GM19099 (cell line): ENCODE data around the gene A1CF.

Source experiments
- POLR2A ChIP-seq: IDR thresholded peaks from 3 replicates; pipeline ENCODE4 v1.6.1; 2011; ENCODE audit warnings: low read depth; ENCODE audit not compliant: insufficient read length; ENCODE audit errors: extremely low read depth

Gene A1CF

DNA sequence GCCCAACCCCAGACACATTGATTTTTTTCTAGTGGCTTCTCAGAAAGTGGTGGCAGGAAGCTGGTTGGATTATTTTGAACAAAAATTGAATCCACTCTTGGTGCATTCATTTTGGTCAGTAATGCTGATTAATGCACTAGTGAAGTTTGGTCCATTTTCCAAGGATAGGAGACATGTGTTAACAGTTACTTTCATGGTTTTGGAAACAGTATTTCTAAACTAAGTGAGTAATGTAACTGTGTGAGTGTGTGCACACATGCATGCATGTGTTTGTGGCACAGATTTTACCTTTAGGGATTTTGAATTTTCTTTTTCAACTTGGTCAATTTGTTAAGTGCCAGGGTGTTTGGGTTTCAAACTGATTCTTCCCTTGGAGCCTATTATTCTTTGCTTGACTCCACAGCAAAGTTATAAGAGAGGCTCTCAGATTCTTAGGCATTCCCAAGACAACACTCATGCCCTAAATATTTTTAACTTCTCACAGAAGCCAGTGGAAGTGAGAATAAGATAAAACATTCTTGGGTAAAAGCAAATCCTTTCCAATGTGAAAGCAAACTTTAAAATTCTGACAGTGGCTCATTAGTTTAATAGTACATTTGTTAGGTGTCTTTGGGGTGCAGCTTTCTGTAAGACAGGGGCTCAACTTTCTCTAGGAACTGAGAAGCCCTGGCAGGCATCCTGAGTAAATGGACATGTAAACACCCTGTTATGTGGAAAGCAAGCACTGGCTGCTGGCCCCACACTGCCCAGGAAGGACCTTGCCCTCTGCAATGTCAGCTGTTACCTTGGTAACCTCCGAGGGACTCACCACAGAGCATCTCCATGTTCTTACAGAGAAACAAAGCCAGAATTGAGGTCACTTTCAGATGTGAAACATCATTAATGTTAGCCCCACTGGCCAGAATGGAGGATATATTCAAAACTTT, 77.3 kb downstream of the A1CF start:
- TF ChIP-seq POLR2A, result no peak

DNA sequence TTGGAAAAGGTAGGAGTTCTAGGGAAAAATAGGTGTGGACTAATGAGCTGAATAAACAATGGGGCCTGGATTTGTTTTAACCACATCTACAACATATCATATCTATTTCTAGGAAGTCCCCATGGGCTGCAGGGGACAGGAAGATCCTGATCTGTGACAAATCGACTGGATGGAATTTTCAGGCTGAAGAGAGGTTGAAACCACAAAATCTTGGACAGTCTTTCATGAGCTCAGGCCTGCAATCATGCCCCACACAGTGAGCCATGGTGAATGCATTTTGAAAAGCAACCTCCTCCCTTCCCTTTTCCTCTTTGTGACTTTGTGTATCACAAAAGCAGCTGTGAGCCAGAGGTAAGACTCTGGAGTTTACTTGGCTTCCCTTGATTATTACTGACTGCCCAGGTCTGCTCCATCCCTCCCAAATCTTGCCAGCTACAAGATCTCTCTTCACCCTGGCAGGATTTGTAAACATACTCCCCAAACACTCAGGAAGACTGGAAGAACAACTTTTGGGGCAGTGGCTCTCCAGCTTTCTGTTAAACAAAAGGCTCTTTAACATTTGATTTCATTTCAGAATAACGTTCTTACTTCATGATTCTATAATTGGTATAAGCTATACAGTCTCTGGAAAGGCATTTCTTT, 79.3 kb downstream of the A1CF start:
- TF ChIP-seq POLR2A, result no peak

DNA sequence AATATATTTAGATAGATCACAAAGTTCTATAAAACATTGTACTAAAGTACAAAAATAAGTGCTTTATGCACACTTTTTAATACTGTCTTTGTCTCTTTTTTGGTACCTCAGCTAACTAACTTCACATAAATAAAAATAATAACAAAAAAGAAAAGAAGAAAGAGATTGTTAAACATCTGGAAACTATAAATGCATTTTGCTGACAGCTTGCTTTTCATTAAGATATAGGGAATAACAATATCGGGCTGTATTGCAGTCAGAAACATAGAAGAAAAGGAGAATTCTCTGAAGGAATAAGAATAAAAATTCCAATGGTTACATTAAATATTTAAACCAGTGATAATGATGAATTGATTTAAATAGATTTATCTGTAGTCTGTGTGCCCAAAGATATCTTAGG, 85.8 kb downstream of the A1CF start:
- no peak for TF ChIP-seq POLR2A

DNA sequence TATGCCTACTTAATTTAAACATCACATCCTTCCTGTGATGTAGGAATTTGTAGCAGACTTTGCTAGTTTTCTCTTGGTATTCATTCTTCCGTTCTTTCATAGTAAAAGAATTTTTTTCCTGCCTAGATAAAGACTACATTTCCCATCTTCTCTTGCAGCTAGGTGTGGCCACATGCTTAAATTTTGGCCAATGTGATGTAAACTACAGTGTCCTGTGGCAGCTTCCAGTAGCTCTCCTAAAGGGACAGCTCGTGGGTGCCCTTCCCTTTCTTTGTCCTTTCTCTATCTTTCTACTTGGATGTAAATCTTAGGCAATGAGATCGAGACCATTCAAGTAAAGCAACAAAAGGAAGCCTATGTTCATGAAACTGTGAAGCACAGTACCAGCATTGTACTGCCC, 87.1 kb downstream of the A1CF start:
- TF ChIP-seq POLR2A, result no peak

DNA sequence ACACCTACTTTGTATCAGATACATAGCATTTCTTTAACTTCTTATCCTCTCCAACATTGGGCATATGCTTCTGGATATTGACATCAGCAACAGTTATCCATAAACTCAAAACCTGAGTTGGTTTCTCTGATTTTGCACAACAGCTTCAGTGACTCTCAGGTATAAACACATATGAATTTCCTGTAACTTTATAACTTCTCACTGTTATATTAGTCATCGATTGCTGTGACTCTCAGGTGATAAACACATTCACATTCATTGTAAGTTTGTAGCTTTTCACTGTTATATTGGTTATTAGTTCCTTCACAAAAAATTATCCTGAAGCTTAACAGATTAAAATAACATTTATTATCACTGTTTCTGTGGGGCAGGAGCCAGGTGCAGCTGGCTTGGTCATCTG, 88.7 kb downstream of the A1CF start:
- TF ChIP-seq POLR2A, result no peak

DNA sequence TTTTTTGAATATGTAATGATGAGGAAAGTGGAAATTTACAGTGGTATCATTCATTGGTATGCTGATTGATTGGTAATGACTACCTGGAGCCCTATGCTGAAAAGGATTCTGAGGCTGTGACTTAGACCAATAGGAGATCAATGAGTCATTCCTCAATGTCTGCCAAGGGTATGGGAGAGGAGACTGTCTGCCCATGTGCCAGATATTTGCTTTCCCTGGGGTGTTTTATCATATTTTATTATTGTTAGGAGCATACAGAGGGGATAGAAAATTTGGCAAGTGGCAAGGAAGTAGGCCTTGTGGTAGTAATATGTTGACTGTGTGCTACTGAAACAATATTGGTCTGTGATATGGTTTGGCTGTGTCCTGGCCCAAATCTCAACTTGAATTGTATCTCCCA, 90.9 kb downstream of the A1CF start:
- no peak for TF ChIP-seq POLR2A

DNA sequence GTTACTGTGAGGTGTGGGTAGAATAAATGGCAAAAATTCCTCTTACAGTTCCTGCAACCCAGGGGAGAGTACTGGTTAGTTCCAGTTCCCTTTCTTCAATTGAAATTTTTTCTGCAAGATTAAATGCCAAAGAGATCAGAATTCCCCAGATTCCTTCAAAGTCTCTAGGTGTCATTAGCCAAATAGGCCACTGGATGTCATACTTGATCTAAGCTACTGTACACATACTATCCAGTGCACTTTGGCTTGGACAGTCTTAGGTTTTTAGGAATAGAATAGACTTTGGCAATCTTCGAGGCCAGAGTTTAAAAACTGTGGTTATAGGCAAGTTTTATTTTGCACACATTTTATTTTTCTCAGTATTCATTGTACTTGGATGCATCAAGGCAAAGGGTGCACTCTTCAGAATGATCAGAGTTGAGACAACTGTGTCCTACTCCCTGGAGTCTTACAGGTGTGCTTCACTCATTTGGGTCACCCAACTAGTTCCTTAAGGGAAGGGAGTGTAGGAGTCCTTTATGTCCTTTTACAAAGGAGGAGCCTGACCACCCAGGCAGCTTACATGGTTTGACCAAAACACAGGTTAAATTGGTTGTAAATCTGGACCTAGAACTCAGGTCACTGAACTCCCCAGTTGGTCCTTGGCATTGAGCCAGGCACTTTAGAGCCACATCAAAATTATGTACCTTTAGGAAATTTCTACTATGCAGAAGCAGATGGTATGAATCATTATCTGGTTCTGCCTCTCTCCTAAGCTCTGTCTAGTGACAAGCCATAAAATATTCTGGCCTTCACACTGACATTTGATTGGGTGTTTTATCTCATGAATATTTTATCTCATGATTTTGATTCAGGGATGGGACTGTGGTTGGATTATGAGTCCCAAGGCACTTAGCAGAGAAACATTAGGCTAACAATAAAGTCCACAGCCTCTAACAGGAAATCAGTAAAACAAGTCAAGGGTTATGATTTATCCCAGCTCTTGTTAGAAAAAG, 96.2 kb downstream of the A1CF start:
- no peak for TF ChIP-seq POLR2A
